ENCODE results near the gene AQP3.

DNA sequence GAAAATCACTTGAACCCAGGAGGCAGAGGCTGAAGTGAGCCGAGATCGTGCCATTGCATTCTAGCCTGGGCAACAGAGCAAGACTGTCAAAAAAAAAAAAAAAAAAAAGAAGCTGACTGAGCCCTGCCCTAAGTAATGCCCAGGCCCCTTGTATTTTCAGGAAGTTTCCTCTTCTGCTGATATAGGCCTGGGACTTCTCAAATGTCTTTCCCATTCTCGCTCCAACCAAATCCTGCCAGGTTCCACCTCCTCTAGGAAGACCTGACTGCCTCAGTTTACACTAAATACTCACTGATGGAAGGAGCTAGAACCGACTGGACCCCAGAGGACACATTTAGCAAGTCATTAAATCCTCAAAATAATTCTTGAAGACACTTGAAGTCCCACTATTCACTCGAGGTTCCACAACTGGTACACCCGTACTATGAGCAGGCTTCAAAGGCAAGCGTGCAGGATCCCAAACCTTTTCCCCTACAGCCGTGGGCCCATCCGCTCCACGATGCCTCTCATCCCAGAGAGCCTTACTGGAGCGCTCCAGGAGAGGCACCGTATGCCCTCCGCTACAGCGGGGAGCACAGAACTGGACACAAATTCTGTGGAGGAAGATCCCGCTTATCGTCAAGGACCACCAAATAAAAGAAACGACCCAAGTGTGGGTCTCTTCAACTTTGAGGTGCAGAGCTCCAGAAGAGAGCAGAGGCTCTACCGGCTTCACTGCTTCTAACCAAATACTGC, 25.7 kb upstream of the AQP3 start:
- TF ChIP-seq, protein P1, sequence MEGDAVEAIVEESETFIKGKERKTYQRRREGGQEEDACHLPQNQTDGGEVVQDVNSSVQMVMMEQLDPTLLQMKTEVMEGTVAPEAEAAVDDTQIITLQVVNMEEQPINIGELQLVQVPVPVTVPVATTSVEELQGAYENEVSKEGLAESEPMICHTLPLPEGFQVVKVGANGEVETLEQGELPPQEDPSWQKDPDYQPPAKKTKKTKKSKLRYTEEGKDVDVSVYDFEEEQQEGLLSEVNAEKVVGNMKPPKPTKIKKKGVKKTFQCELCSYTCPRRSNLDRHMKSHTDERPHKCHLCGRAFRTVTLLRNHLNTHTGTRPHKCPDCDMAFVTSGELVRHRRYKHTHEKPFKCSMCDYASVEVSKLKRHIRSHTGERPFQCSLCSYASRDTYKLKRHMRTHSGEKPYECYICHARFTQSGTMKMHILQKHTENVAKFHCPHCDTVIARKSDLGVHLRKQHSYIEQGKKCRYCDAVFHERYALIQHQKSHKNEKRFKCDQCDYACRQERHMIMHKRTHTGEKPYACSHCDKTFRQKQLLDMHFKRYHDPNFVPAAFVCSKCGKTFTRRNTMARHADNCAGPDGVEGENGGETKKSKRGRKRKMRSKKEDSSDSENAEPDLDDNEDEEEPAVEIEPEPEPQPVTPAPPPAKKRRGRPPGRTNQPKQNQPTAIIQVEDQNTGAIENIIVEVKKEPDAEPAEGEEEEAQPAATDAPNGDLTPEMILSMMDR (conservative IDR thresholded peaks at IDR 0.05; ENCODE audit: low read length): no peak
- TF ChIP-seq EZH2phosphoT487 (IDR thresholded peaks at IDR 0.05; ENCODE audit: borderline replicate concordance, low read depth, low read length): no peak

All from OCI-LY7 (cell line).